Measurements from ENCODE around the gene UCP2. TPM values are rescaled to one million over a fixed set of nuclear protein-coding genes. Genes with fewer than 3 reads are reported as not detected.

Gene UCP2
- total and polyA plus RNA-seq, 2 donors (not counting 3 experiments of a cell fraction or from before 2014, with no cell fraction given): 16.5 to 24.0 TPM

Other genes starting within 250 kb of the UCP2 start
- 130 and 138 TPM in 2 replicates for gene RAB6A, start 221.8 kb downstream of the UCP2 start, total RNA-seq
- 40.4 and 45.0 TPM in 2 replicates for gene RAB6A, start 221.8 kb downstream of the UCP2 start, polyA plus RNA-seq
- gene MRPL48, start 195.0 kb downstream of the UCP2 start, total RNA-seq: 35.2 and 38.3 TPM in 2 replicates
- 19.5 and 25.0 TPM in 2 replicates for gene MRPL48, start 195.0 kb downstream of the UCP2 start, polyA plus RNA-seq
- 58.1 and 72.1 TPM in 2 replicates for gene COA4, start 106.0 kb downstream of the UCP2 start, total RNA-seq
- gene COA4, start 106.0 kb downstream of the UCP2 start, polyA plus RNA-seq: 120 and 135 TPM in 2 replicates
- 14.5 and 16.1 TPM in 2 replicates for gene PAAF1, start 105.8 kb downstream of the UCP2 start, total RNA-seq
- 8.8 and 9.8 TPM in 2 replicates for gene PAAF1, start 105.8 kb downstream of the UCP2 start, polyA plus RNA-seq
- 0.46 TPM in 1 of 2 replicates, not detected in the other for gene DNAJB13, start 31.8 kb downstream of the UCP2 start, total RNA-seq
- 0.07 TPM in 1 of 2 replicates, not detected in the other for gene DNAJB13, start 31.8 kb downstream of the UCP2 start, polyA plus RNA-seq
- 1.3 and 1.4 TPM in 2 replicates for gene UCP3, start 26.2 kb upstream of the UCP2 start, total RNA-seq
- 1.1 and 1.4 TPM in 2 replicates for gene UCP3, start 26.2 kb upstream of the UCP2 start, polyA plus RNA-seq
- gene C2CD3, start 188.2 kb upstream of the UCP2 start, total RNA-seq: 26.2 and 36.6 TPM in 2 replicates
- gene C2CD3, start 188.2 kb upstream of the UCP2 start, polyA plus RNA-seq: 12.9 and 13.2 TPM in 2 replicates
- 35.0 and 37.2 TPM in 2 replicates for gene PPME1, start 188.4 kb upstream of the UCP2 start, total RNA-seq
- gene PPME1, start 188.4 kb upstream of the UCP2 start, polyA plus RNA-seq: 49.9 and 56.6 TPM in 2 replicates